ENCODE data around the gene LRRN3.

- TF ChIP-seq CTCF (IDR thresholded peaks at IDR 0.05; ENCODE audit: control extremely low read depth in 1 of 3, insufficient read depth in 1 of 3, low read depth in 1 of 3, low read length in 3 of 3) = no peak
- no peak for TF ChIP-seq POLR2A (IDR thresholded peaks at IDR 0.05; ENCODE audit: control extremely low read depth in 1 of 2, low read depth in 2 of 2, low read length in 2 of 2)
These were observed 16.2 kb upstream of the LRRN3 start for GRCh38 chr7:111074748-111075146.

Measured in H1 (cell line).